HUDEP-2 (cell line): Measurements from ENCODE around the gene AOC1.

Source experiments
- DNase-seq, 76 experiments: peaks; one replicate each; lab custom pipeline; 2025; ENCODE audit not compliant: unreplicated experiment in 76 of 76; lab: John Stamatoyannopoulos, UW

Gene AOC1

DNA sequence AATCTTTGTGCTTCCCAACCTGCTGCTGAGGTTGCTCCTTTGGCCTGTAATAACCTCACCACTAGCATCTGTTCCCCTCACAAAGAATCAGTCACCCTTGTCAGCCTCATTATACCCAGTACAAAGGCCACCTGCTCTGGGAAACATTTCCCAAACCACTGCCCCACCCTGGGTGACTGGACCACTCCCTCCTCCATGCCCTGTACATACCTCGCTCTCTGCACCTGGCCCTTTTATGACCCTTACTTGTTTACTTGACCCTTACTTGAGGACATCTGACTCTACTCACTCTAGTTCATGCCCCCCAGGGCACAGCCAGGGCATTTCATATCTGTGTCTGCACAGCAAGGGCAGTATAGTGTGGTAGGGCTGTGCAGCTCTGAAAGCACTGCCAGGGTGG, 21.4 kb upstream of the AOC1 start:
- no peak for DNase-seq

- DNase-seq: no peak
These were observed 20.5 kb upstream of the AOC1 start for GRCh38 chr7:150831851-150832250.

DNA sequence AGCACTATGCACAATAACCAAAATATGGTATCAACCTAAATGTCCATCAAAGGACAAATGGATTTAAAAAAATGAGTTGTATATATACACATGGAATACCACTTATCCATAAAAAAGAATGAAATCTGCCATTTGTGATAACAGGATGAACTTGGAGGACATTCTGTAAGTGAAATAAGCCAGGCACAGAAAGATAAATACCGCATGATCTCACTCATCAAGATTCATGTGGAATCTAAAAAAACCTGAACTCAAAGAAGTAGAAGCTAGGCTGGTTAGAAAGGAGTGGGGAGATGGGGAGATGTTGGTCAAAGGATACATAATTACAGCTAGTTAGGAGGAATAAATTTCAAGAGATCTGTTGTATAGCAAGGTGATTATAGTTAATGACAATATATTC, 17.3 kb upstream of the AOC1 start:
- no peak for DNase-seq

DNA sequence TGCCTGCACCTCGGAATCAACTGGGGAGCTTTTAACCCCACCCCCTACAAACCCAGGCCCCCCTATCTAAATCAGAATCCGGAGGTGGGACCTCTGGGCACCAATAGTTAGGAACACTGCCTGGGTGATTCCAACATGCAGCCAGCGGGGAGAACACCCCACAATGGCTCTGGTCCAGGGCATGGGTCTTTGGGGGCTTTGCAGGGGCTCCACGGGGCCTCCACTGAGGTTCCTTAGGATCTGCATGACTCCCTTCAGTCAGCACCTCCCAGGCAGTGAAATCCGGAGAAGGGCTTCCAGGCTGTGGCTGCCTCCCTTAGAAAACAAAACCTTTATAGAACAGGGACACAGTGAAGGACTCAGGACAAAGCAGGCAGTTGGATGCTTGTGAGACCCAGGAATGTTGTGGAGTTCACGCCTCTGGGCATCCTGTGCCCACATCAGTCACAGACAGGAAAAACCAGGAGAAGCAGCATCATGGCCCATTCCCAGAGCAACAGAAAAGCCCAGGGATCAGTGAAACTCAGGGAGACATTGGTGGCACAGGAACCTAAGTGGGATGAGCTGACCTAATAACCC, 16.5 kb upstream of the AOC1 start:
- no peak for DNase-seq

DNA sequence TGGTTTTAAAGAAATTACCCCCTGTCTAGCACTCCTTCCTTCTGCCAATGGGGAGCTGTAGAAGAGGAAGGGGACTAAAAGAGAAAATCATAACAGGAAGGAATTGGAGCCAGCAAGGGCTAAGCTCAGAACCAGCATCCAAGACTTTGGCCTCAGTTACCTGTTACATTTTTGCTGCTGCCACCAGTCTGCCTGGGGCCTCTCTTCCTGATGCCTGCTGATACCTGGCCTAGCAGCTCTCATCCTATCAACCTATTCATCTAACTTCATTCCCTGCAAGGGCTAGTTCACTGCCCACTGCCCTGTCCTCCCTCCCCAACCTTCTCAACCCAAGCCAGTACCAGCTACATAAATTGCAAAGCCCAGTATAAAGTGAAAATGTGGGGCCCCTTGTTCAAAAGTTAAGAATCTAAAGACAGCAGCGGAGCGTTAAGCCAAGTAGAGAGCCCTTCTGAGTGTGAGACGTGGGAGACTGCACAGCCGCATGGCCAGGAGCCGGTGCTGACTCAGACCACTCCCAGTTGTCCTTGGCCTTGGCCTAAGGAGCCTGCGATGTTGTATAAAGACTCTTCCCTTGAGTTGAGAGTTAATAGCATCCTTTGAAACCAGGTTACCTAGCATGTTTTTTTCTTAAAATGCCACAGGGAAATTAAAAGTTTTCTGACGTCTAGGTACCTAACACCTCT, 13.2 kb upstream of the AOC1 start:
- no peak for DNase-seq

- DNase-seq: no peak
These were observed 10.3 kb upstream of the AOC1 start for GRCh38 chr7:150842018-150842417.

GRCh38 chr7:150842716-150843115, 9.6 kb upstream of the AOC1 start:
- DNase-seq: no peak

GRCh38 chr7:150845421-150845861, 6.9 kb upstream of the AOC1 start:
- no peak for DNase-seq

GRCh38 chr7:150846291-150847115, 5.8 kb upstream of the AOC1 start:
- no peak for DNase-seq

DNA sequence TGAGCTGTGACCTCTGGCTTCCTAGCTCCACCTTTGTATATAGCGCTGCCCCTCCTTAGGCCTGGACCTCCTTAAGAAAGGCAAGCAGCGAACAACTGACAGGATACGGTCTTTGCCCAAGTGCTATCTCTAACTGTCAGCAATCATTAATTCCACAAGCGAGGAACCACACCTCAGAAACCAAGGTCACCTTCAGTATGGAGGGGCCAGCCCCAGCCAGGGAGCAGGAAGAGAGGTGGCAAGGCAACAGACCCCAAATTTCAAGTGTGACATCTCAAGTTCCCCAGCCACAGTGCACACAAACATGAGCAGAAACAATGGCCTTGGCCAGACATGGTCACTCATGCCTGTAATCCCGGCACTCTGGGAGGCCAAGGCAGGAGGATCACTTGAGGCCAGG, 4.8 kb upstream of the AOC1 start:
- DNase-seq: no peak

GRCh38 chr7:150848111-150848510, 4.2 kb upstream of the AOC1 start:
- no peak for DNase-seq

DNA sequence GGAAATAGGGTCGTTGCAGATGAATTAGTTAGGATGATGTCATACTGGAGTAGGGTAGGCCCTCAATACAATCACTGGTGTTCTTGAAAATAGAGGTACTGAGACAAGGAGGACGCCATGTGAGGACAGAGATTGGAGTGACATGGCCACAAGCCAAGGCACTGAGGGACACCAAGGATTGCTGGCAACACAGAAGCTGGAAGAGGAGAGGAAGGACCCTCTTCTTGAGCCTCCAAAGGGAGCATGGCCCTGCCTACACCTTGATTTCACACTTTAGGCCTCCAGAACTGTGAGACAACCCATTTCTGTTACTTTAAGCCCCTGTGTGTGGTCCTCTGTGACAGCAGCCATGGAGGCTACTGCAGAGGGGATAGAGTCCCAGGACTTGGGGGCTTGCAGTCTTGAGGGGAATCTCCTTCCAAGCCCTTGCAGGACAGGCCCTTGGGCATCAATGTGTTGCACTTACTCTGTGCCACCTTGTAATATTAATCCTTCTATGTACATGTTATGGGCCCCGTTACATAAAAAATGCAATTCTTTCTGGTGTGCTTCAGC, 3.7 kb upstream of the AOC1 start:
- no peak for DNase-seq

DNA sequence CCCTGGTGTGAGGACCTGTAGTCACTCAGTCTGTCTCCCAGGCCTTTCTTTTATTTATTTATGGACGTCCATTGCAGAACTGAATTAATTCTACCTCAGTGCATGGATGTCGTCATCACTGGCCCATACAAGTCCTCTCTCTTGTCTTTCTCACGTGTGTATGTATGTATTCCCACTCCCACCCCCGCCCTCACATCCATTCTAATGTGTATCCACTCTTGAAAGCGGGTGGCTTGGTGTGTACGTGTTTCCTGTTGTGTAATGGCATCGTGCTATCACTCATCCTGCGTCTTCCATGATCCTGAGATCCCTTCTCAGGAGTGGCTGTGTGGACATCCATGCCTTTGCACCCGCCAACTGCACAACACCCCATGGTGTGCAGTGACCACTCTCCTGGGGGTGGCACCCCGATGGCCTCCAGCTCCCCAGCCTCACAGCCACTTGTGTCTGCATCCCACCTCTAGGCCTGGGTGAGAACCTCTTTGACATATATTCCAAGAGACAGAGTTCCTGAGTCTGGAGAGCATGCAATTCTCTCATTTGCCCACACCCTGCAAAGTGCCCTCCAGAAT, 3.0 kb upstream of the AOC1 start:
- no peak for DNase-seq

GRCh38 chr7:150850273-150850672, 2.0 kb upstream of the AOC1 start:
- no peak for DNase-seq

DNA sequence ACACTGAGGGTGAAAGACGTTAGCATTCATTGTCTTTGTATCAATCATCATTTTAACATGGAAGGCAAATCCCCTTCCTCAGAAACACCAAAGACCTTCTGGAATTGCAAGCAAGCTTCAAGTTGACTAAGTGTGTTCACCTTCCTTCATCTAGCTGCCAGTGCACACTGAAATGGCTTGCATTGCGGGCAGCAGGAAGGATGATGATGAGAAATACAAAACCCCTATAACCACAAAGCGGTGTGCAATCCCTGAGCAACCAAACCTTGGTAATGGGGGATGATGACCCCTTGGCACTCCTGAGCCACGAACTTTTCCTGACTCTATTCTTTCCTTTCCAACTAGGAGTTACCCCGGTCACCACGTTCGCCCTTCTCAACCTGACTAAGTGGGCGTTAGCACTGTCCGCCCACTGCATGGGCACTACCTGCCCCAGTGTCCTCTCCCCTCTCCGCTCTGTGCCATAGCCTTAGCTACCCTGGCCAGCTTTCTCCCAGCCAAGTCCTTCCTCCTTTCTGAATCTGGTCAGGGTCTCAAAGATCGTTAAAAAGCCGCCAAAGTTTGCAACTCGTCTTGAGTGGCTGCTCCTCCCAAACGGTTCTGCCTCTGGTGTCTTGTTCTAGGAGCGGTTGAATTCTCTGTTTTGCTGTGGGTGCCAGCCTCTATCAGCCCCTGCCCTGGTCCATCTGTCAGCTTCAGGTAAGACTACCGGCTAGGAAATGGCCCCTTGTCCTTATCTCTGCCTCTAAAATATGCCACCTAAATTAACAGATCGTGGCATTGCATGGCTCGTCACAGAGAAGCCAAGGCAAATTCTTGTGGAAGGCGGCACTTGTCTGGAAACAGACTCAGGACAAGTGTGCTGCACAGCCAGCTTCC, 586 bp upstream of the AOC1 start:
- no peak for DNase-seq

DNA sequence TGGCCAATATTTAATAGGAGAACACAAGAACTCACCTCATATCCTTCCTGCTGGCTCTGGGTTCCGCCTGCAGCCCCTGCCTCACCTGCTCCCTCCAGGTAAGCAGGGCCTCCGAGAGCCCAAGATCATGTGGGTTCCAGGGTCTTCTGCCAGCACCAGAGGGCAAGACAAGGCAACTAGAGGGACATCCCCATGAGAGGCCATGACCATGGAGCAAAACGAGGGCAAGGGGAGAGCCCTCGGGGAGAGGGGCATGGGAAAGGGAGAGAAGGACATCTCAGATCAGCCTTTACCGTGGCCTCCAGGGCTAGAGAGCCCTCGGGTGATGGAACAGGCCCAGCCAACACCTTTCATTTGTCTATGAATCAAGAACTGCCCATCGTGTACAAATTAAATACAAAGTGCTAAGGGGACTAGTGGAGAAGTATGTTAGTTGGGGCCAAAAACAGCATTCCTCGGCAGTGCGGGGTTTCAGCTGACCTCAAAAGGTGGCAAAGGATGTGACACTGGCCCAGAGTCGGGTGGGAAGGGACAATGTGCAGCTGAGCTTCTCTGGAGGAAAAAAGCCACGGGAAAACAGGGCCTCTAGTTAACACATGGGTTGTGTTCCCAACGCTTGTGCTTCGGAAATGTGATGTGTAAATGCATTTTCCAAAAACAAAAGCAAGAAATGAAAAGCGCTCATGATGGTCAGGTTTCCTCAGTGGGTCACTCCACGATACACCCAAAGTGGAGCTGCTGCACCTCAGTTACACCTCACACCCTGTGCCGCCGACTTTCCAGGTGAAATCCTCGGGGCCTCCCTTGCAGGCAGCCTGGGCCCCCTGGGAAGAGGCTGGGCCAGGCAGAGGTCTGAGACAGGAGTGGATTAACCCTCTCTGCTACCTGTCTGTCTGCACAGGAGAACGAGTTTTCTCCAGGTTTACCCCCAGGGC, 2.0 kb downstream of the AOC1 start:
- DNase-seq: no peak

- DNase-seq: no peak
These were observed 2.7 kb downstream of the AOC1 start for GRCh38 chr7:150855046-150855445.

- no peak for DNase-seq
These were observed 3.4 kb downstream of the AOC1 start for GRCh38 chr7:150855476-150856302.
